K562 (cell line): Measurements from ENCODE around the gene TSHR. TPM values are rescaled to one million over a fixed set of nuclear protein-coding genes. Genes with fewer than 3 reads are reported as not detected.

ENCODE experiments used
- ATAC-seq: fragments of 200-7000 bp; cut with Tn5 transposase; 3 replicates; pipeline ENCODE4 v1.9.1; 2020; ENCODE audit warnings: moderate library complexity
- BruUV-seq: library from RNA; stranded (reverse); fragments of 400-500 nt; replicated peaks from 2 replicates; lab custom pipeline; 2021; lab: Mats Ljungman, UMichigan
- CTCF ChIA-PET: fragments of 300-600 bp; formaldehyde crosslinking; extraction: SDS; loops from one replicate; lab custom pipeline; 2021; ENCODE audit warnings: low intra/inter-chr PET ratio; lab: Yijun Ruan, JAX
- POLR2A ChIA-PET: fragments of 300-600, 350-650 bp; sonication (Branson Sonifier 250); formaldehyde crosslinking; extraction: SDS; loops from one replicate; lab custom pipeline; 2021; ENCODE audit warnings: antibody characterized with exemption, inconsistent platforms; lab: Yijun Ruan, JAX
- DNase-seq, 4 experiments: peaks; one replicate each; pipeline versions ENCODE4 v3.0.0 to v3.0.0-alpha.2; 2011 to 2018; ENCODE audit warnings: low spot score in 3 of 4, mixed read lengths in 3 of 4; ENCODE audit errors: extremely low read depth in 1 of 4
- FAIRE-seq: peaks from 2 replicates; lab custom pipeline; 2011; peaks lifted over from hg19 to GRCh38; lab: Jason Lieb, UNC
- H2AFZ ChIP-seq: 2 replicates; pipeline ENCODE4 v1.6.0; 2011; ENCODE audit warnings: low read depth, low read length, control low read depth, inconsistent platforms
- H3K27ac ChIP-seq: fragments of 200-600 bp; 3 replicates; pipeline ENCODE4 v1.8.0; 2011; ENCODE audit warnings: low read depth, mild to moderate bottlenecking, control low read depth, inconsistent platforms, low read length, moderate library complexity, mixed read lengths; ENCODE audit errors: extremely low read depth
- H3K27me3 ChIP-seq, 2 experiments: fragments of 300-600 bp in 1 of 2; 2 replicates in 1 of 2; 3 replicates in 1 of 2; pipeline versions ENCODE4 v1.6.0 to v1.8.0; 2011; ENCODE audit warnings: inconsistent platforms in 2 of 2, low read length in 2 of 2, mild to moderate bottlenecking in 1 of 2, mixed read lengths in 1 of 2, moderate library complexity in 1 of 2; ENCODE audit not compliant: control insufficient read depth in 2 of 2, insufficient read depth in 2 of 2
- H3K36me3 ChIP-seq: fragments of 300-600 bp; 3 replicates; pipeline ENCODE4 v1.8.0; 2011; ENCODE audit warnings: mild to moderate bottlenecking, low read length, inconsistent platforms; ENCODE audit not compliant: control insufficient read depth, insufficient read depth
- H3K4me1 ChIP-seq, 2 experiments: fragments of 200-600 bp in 1 of 2; replicated peaks in 1 of 2; 2 replicates in 1 of 2; 3 replicates in 1 of 2; pipeline versions ENCODE4 v1.5.1 to v1.8.0; 2011; ENCODE audit warnings: inconsistent platforms in 2 of 2, low read length in 2 of 2, mild to moderate bottlenecking in 1 of 2, mixed read lengths in 1 of 2, moderate library complexity in 1 of 2; ENCODE audit not compliant: control insufficient read depth in 2 of 2, insufficient read depth in 2 of 2
- H3K4me2 ChIP-seq: 2 replicates; pipeline ENCODE4 v1.6.1; 2011; ENCODE audit warnings: low read length, control low read depth, inconsistent platforms, mixed read lengths; ENCODE audit not compliant: insufficient read depth
- H3K4me3 ChIP-seq: fragments of 200-600 bp; sonication (generic), shearing (Covaris generic); 2 replicates; pipeline ENCODE4 v1.5.1; 2016; ENCODE audit warnings: control low read depth, inconsistent platforms
- H3K79me2 ChIP-seq: fragments of 200-600 bp; 3 replicates; pipeline ENCODE4 v1.8.0; 2011; ENCODE audit warnings: low read length, inconsistent platforms; ENCODE audit not compliant: control insufficient read depth, insufficient read depth
- H3K9ac ChIP-seq, 2 experiments: 2 replicates each; pipeline versions ENCODE4 v1.6.0 to v1.6.1; 2011; ENCODE audit warnings: low read depth in 2 of 2, low read length in 2 of 2, control low read depth in 1 of 2, inconsistent platforms in 1 of 2, mild to moderate bottlenecking in 1 of 2, mixed read lengths in 1 of 2; ENCODE audit not compliant: insufficient read depth in 1 of 2
- H3K9me1 ChIP-seq: one replicate; pipeline ENCODE4 v1.6.0; 2011; ENCODE audit warnings: inconsistent platforms, mild to moderate bottlenecking, low read length, moderate library complexity; ENCODE audit not compliant: control insufficient read depth, insufficient read depth
- H3K9me3 ChIP-seq: replicated peaks from 2 replicates; pipeline ENCODE4 v1.5.1; 2011; ENCODE audit warnings: low read depth, low read length, inconsistent platforms; ENCODE audit not compliant: control insufficient read depth, insufficient read depth
- H4K20me1 ChIP-seq: replicated peaks from 2 replicates; pipeline ENCODE4 v1.6.1; 2011; ENCODE audit warnings: low read length, inconsistent platforms, mixed read lengths; ENCODE audit not compliant: control insufficient read depth, insufficient read depth
- ATF2 ChIP-seq: sonication (generic); formaldehyde crosslinking; IDR thresholded peaks from 2 replicates; pipeline ENCODE4 v1.8.1; 2022; ENCODE audit warnings: missing genetic modification reagents
- CEBPB ChIP-seq: fragments of 450-650 bp; IDR thresholded peaks from 2 replicates; pipeline ENCODE4 v1.6.1; 2016; ENCODE audit warnings: missing genetic modification characterization, missing compliant biosample characterization
- CEBPG ChIP-seq, 3 experiments: fragments of 200-800 bp in 1 of 3; sonication (Bioruptor generic) in 1 of 3; sonication (generic) in 1 of 3; formaldehyde crosslinking in 1 of 3; IDR thresholded peaks in 2 of 3; conservative IDR thresholded peaks in 1 of 3; 2 replicates each; pipeline versions ENCODE4 v1.6.1 to v1.8.0; 2016 to 2022; ENCODE audit warnings: missing compliant biosample characterization in 2 of 3, missing genetic modification characterization in 2 of 3, mild to moderate bottlenecking in 1 of 3, missing genetic modification reagents in 1 of 3
- MCM2 ChIP-seq: fragments of 450-650 bp; IDR thresholded peaks from 2 replicates; pipeline ENCODE4 v1.6.1; 2017; ENCODE audit warnings: low read depth, mild to moderate bottlenecking
- POLR2AphosphoS2 ChIP-seq: IDR thresholded peaks from 2 replicates; pipeline ENCODE4 v1.6.1; 2012; ENCODE audit warnings: low read length, improper control_type of control experiment
- SAP30 ChIP-seq: fragments of 200-600 bp; sonication (generic); IDR thresholded peaks from 2 replicates; pipeline ENCODE4 v1.6.1; 2012; ENCODE audit warnings: borderline replicate concordance, low read depth, mild to moderate bottlenecking, moderate library complexity, low read length, control low read depth, inconsistent platforms; ENCODE audit not compliant: insufficient read depth, poor library complexity, severe bottlenecking
- SMARCE1 ChIP-seq: fragments of 450-650 bp; IDR thresholded peaks from 2 replicates; pipeline ENCODE4 v1.7.1; 2016; ENCODE audit warnings: mild to moderate bottlenecking
- SMC3 ChIP-seq: conservative IDR thresholded peaks from 2 replicates; pipeline ENCODE4 v1.6.1; 2011; ENCODE audit warnings: low read depth, low read length, improper control_type of control experiment; ENCODE audit not compliant: insufficient read depth
- ZBTB5 ChIP-seq: fragments of 450-650 bp; IDR thresholded peaks from 2 replicates; pipeline ENCODE4 v1.6.1; 2017; ENCODE audit warnings: antibody characterized with exemption
- ZC3H8 ChIP-seq: fragments of 450-650 bp; IDR thresholded peaks from 2 replicates; pipeline ENCODE4 v1.6.1; 2017
- WGBS: fragments of 100-300 bp; shearing (Covaris generic); methylation state at CpG from one replicate; pipeline ENCODE4 v1.1.6; 2016; ENCODE audit warnings: low coverage, mixed read lengths; ENCODE audit not compliant: insufficient coverage; ENCODE audit errors: missing lambda C conversion rate; 5-methylcytosine and 5-hydroxymethylcytosine counted together
- in situ Hi-C: fragments of 300-500 bp; cut with MboI; formaldehyde crosslinking; loops from 4 replicates; pipeline ENCODE4 v1.15.0; 2018; ENCODE audit warnings: inconsistent platforms, mixed read lengths
- intact Hi-C: fragments of 100-400 bp; cut with micrococcal nuclease; formaldehyde crosslinking; loops from 2 replicates; pipeline ENCODE4 v1.14.2; 2022
- polyA plus RNA-seq, 8 experiments: library from polyadenylated mRNA; depleted of rRNA in 4 of 8; stranded (reverse) in 5 of 8; unstranded in 3 of 8; fragments of >200 nt; fragmentation: Nextera tagmentation in 2 of 8; fragmentation: Illumina TruSeq in 1 of 8; extraction: Ambion mirVana in 2 of 8; extraction: Trizol in 1 of 8; gene quantifications; 2 replicates each; pipeline versions ENCODE4 v1.2.1 to v1.2.3, GENCODE V29; 2011 to 2014; ENCODE audit warnings: inconsistent platforms in 1 of 8, missing spikeins in 1 of 8
- total RNA-seq, 7 experiments: library from RNA; depleted of rRNA in 6 of 7; stranded (reverse); fragments of >200 nt in 6 of 7; fragmentation: Illumina TruSeq in 2 of 7; extraction: Trizol in 2 of 7; gene quantifications; 2 replicates each; pipeline versions ENCODE4 v1.2.1 to v1.2.3, GENCODE V29; 2011 to 2021; ENCODE audit warnings: low replicate concordance in 1 of 7
- TF ChIP-seq, protein P1 (sequence below): fragments of 250-450 bp; sonication (Bioruptor Pico); IDR thresholded peaks from 2 replicates; pipeline ENCODE4 v1.8.0; 2021; ENCODE audit warnings: moderate library complexity, mild to moderate bottlenecking, inconsistent platforms

Gene TSHR
- total and polyA plus RNA-seq, 9 of the 15 experiments (the other 6 are each of a cell fraction or from before 2014, with no cell fraction given) = 0.01 to 0.10 TPM; not detected in 7

DNA sequence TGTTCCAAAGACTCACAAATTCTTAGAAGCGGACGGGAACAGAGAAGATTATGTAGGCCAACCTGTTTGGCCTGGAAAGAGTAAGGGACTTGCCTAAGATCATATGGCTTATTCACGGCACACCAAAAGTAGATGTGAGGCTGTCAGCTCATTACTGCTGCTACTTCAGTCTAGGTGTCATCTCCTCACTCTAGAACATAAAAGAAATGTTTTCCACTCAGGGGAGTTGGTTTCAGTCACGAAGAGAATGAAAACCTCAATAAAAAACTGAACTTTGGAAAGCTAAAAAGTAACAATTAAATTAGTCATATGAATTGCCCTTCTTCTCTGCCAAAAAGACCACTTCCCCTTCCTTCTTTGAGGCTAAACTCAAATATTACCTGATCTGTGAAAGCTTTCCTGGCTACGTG, 13.2 kb upstream of the TSHR start (continued):
- TF ChIP-seq SMC3 (no peak), ATF2 (no peak), ZC3H8 (no peak), MCM2 (no peak), POLR2AphosphoS2 (no peak)

DNA sequence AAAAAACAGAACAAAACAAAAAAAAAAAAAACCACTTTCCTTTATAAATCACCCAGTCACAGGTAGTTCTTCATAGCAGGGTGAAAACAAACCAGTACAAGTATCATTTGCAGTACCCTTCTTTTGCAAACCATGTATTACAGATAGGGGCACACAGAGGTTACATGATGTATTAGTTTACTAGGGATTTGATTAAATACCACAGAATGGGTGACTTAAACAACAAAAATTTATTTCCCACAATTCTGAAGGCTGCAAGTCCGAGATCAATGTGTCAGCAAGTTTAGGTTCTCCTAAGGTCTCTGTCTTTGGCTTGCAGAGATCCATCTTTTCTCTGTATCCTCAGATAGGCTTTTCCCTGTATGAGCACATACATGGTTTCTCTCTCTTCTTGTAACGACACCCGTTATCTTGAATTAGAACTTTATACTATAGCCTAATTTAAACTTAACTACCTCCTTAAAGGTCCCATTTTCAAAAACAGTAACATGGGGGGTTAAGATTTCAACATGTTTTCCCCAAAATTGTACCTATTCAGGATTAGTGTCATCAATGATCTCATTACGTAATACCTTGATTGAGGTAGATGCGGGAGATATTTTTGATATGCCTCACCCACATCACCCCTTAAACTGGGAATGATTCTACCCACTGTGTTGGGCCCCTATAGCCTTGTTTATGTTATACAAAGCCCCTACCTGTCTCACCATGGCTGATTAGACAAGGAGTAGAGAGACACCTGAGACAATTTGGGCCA, 10.4 kb upstream of the TSHR start:
- DNase-seq = no peak
- no peak overlapping the region for H3K9ac ChIP-seq
- in situ Hi-C loops = no loop called here
- no peak overlapping the region for H2AFZ ChIP-seq
- H4K20me1 ChIP-seq = no peaks in the 10 kb centered on the region
- no peaks in the 10 kb centered on the region for H3K27me3 ChIP-seq
- H3K4me1 ChIP-seq = peaks cover 0 to 3% of the 10 kb centered on the region in 2 experiments; a peak in 2 of 5 replicates
- H3K4me3 ChIP-seq = no peak overlapping the region
- peaks cover 9% of the 10 kb centered on the region; the same call in 2 of the 3 replicates for H3K79me2 ChIP-seq
- no peak for ATAC-seq
- no peaks in the 10 kb centered on the region; the same call in 2 of the 3 replicates for H3K36me3 ChIP-seq
- TF ChIP-seq CEBPB (tag) (peak; percentile 56), ZBTB5 (no peak), SMARCE1 (no peak), CEBPG (CRISPR knock-in tag; IDR thresholded peaks at IDR 0.05) (no peak), CEBPG (tag; conservative IDR thresholded peaks at IDR 0.05 in 1 of 2, IDR thresholded peaks at IDR 0.05 in 1 of 2) (0 out of 4 replicates have a peak, but pooled peaks of 1 of the 2 experiments have one; percentile 7), SAP30 (no peak)
- TF ChIP-seq, protein P1, sequence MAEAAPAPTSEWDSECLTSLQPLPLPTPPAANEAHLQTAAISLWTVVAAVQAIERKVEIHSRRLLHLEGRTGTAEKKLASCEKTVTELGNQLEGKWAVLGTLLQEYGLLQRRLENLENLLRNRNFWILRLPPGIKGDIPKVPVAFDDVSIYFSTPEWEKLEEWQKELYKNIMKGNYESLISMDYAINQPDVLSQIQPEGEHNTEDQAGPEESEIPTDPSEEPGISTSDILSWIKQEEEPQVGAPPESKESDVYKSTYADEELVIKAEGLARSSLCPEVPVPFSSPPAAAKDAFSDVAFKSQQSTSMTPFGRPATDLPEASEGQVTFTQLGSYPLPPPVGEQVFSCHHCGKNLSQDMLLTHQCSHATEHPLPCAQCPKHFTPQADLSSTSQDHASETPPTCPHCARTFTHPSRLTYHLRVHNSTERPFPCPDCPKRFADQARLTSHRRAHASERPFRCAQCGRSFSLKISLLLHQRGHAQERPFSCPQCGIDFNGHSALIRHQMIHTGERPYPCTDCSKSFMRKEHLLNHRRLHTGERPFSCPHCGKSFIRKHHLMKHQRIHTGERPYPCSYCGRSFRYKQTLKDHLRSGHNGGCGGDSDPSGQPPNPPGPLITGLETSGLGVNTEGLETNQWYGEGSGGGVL (CRISPR knock-in tag) = no peak
- POLR2A ChIA-PET = no interaction called here
- H3K27ac ChIP-seq = no peak overlapping the region
- H3K9me3 ChIP-seq = no peaks in the 10 kb centered on the region
- CTCF ChIA-PET = no interaction called here
- no peaks in the 10 kb centered on the region for H3K9me1 ChIP-seq
- intact Hi-C loops = no loop called here
- no peak overlapping the region for H3K4me2 ChIP-seq
- FAIRE-seq = no peak
- WGBS = 34% methylated on average over 5 of the region's 5 CpGs
- no TSS peak for BruUV-seq
